Measurements from ENCODE around the gene BMPR1A. TPM values are rescaled to one million over a fixed set of nuclear protein-coding genes. Genes with fewer than 3 reads are reported as not detected.
A peak's percentile ranks its signal among the peaks of the same experiment; 100 is the strongest.

Gene BMPR1A
- total and polyA plus RNA-seq, 2 of the 4 experiments (the other 2 are of a cell fraction), result 15.9 to 93.7 TPM

- Histone ChIP-seq H3K4me2 (ENCODE audit: low read depth, low read length) (no peak overlapping the region), H3K36me3 (ENCODE audit: control insufficient read depth, insufficient read depth, low read length) (no peaks in the 10 kb centered on the region), H2BK15ac (ENCODE audit: low read depth, low read length) (no peak overlapping the region), H3K9me1 (ENCODE audit: insufficient read depth, low read length) (peaks cover 3% of the 10 kb centered on the region; the same call in 1 of the 2 replicates), H3K14ac (replicated peaks; ENCODE audit: low read depth, low read length) (no peak overlapping the region), H3K9me3 (ENCODE audit: control insufficient read depth, insufficient read depth, low read length) (no peaks in the 10 kb centered on the region), H3K4me3 (ENCODE audit: insufficient read depth, low read depth, low read length) (no peak overlapping the region), H3K27ac (ENCODE audit: insufficient read depth, low read length) (no peak overlapping the region), H4K20me1 (ENCODE audit: insufficient read depth, low read length) (no peaks in the 10 kb centered on the region), H2AK5ac (ENCODE audit: low read depth, low read length) (no peak overlapping the region), H3K23ac (ENCODE audit: low read depth, low read length) (no peak overlapping the region), H3K79me1 (ENCODE audit: low read depth in 1 of 2, low read length in 2 of 2) (peaks cover 0 to 10% of the 10 kb centered on the region in 2 experiments; a peak in 2 of 4 replicates), H3K4me1 (ENCODE audit: control insufficient read depth, insufficient read depth, low read length) (peaks cover 10% of the 10 kb centered on the region), H3K56ac (ENCODE audit: extremely low read depth, insufficient read depth, low read length) (no peak overlapping the region), H2AFZ (replicated peaks; ENCODE audit: low read length, poor library complexity) (no peak overlapping the region), H2AK9ac (replicated peaks; ENCODE audit: low read depth, low read length, poor library complexity) (peak overlapping the region; percentile 31), H2BK120ac (ENCODE audit: low read depth, low read length) (no peak overlapping the region), H3K27me3 (ENCODE audit: control insufficient read depth, insufficient read depth, low read length) (no peaks in the 10 kb centered on the region), H3K9ac (ENCODE audit: low read depth, low read length) (no peak overlapping the region), H2BK5ac (ENCODE audit: low read depth, low read length, poor library complexity, severe bottlenecking) (no peak overlapping the region), H3K18ac (ENCODE audit: low read depth, low read length) (no peak overlapping the region), H2BK20ac (ENCODE audit: low read depth, low read length) (no peak overlapping the region), H4K5ac (ENCODE audit: low read depth, low read length) (no peak overlapping the region), H4K91ac (ENCODE audit: insufficient read depth, low read depth, low read length) (no peak overlapping the region), H3K4ac (ENCODE audit: low read depth, low read length) (no peak overlapping the region), H4K8ac (ENCODE audit: low read depth in 2 of 2, low read length in 2 of 2) (no peak overlapping the region)
- no peak for TF ChIP-seq MAFK (IDR thresholded peaks at IDR 0.05; ENCODE audit: low read depth, low read length)
- no peak for TF ChIP-seq POLR2A (IDR thresholded peaks at IDR 0.05; ENCODE audit: low read depth, low read length)
- TF ChIP-seq NFE2L2 (IDR thresholded peaks at IDR 0.05; ENCODE audit: low read depth, low read length), result no peak
- TF ChIP-seq MXI1 (IDR thresholded peaks at IDR 0.05; ENCODE audit: borderline replicate concordance, low read depth, low read length), result no peak
- TF ChIP-seq SMC3 (IDR thresholded peaks at IDR 0.05; ENCODE audit: low read depth, low read length), result no peak
- no peak for TF ChIP-seq RCOR1 (IDR thresholded peaks at IDR 0.05; ENCODE audit: insufficient replicate concordance, low read length)
- no peak for TF ChIP-seq CTCF (conservative IDR thresholded peaks at IDR 0.05; ENCODE audit: low read depth, low read length)
- DNase-seq (no peak), ATAC-seq (ENCODE audit: low read depth) (no peak)
- dilution Hi-C loops (cut with HindIII; ENCODE audit: low sequenced_read_pairs, unreplicated experiment) (no loop called here), in situ Hi-C loops (cut with MboI; ENCODE audit: low sequenced_read_pairs) (loop anchor here (5.0 kb wide), 1 partner anchor 190 kb away; no protein-coding TSS in a partner anchor), intact Hi-C loops (cut with micrococcal nuclease) (no loop called here)
- 100% methylated on average over 1 of the region's 4 CpGs; no CpG with 5 or more reads in 1 of the 2 experiments for WGBS, 2 experiments (ENCODE audit: extremely low coverage in 2 of 2, insufficient read length in 1 of 2)
- ChIA-PET POLR2A (ENCODE audit: unreplicated experiment) (no interaction called here), CTCF (interaction anchor here (0.8 kb wide), 1 partner anchor 14 kb away, joined by 4 read pairs; no protein-coding TSS in a partner anchor)
- no TSS peak for BruUV-seq (replicated peaks)
Measured at GRCh38 chr10:86707505-86707904, 48.9 kb upstream of the BMPR1A start.
